ENCODE results near the gene SLC15A3.
"Not testable (repeated sequence)": the region's sequence is repeated elsewhere in the genome, so short reads cannot be mapped to it uniquely, and the experiment has no call there.

DNA sequence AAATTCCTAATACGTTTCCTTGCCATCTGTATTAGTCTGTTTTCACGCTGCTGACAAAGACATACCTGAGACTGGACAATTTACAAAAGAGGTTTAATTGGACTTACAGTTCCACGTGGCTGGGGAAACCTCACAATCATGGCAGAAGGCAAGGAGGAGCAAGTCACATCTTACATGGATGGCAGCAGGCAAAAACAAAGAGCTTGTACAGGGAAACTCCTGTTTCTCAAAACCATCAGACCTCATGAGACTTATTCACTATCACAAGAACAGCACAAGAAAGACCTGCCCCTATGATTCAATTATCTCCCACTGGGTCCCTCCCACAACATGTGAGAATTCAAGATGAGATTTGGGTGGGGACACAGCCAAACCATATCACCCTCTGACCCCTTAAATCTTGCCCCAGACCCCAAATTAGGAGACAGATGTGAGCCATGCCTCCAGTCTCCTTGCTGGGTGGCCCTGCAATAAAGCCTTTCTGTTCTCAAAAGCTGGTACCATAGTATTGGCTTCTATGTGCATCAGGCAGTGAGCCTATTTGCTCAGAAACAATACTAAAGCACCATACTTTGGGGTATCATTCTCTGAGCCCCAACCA lies 42.2 kb downstream of the SLC15A3 start:
- TF ChIP-seq, protein P1, sequence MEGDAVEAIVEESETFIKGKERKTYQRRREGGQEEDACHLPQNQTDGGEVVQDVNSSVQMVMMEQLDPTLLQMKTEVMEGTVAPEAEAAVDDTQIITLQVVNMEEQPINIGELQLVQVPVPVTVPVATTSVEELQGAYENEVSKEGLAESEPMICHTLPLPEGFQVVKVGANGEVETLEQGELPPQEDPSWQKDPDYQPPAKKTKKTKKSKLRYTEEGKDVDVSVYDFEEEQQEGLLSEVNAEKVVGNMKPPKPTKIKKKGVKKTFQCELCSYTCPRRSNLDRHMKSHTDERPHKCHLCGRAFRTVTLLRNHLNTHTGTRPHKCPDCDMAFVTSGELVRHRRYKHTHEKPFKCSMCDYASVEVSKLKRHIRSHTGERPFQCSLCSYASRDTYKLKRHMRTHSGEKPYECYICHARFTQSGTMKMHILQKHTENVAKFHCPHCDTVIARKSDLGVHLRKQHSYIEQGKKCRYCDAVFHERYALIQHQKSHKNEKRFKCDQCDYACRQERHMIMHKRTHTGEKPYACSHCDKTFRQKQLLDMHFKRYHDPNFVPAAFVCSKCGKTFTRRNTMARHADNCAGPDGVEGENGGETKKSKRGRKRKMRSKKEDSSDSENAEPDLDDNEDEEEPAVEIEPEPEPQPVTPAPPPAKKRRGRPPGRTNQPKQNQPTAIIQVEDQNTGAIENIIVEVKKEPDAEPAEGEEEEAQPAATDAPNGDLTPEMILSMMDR (IDR thresholded peaks at IDR 0.05; ENCODE audit: low read depth, low read length) = not testable (repeated sequence)
- TF ChIP-seq EZH2phosphoT487 (IDR thresholded peaks at IDR 0.05; ENCODE audit: low read depth) = not testable (repeated sequence)
